GM18858 (cell line): ENCODE results near the gene RANBP2.

Experiments used
- ATAC-seq: cut with Tn5 transposase; IDR thresholded peaks from one replicate; pipeline ENCODE4 v1.9.1; 2021; ENCODE audit not compliant: unreplicated experiment

RANBP2 gene

DNA sequence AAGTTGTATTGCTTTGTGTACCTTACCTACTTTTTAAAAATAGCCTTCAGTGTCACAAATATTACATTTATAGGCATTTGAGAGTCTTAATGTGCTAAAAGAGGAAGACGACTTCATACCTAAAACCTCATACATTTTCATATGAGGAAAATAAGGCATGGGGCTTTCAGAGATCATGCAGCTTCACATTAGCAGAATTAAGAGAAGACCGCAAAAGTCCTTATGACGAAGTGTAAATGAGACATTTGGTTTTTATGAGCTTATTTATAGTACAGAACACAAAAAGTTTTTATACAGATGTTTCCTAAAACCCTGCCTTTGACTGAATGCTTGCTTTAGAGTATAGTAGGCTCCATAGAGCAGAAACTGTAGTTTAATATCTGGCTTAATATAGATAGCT, 57.2 kb downstream of the RANBP2 start:
- peak; percentile 83 for ATAC-seq

GRCh38 chr2:108778857-108779256, 59.6 kb downstream of the RANBP2 start:
- ATAC-seq, result no peak

DNA sequence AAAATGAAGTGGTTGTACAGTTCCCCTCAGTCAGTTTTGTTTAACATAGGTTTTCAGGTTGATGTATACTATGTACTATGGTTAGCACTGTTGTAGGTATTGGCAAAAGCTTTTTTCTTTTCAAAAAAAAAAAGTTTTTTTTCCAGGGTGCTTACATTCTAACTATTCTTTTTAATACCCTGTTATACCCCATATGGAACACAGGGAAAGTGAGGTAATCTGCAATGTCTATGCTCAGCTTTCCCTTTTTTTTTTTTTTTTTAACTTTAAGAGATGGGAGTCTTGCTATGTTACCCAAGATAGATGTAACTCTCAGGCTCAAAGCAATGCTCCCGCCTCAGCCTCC, 66.7 kb downstream of the RANBP2 start:
- no peak for ATAC-seq

GRCh38 chr2:108786354-108787215, 67.3 kb downstream of the RANBP2 start, which contains the start of gene CCDC138:
Gene CCDC138 (plus strand): TSS chr2:108786771. CDS start chr2:108786823, 52 bp downstream.
- peak; percentile 95 for ATAC-seq

DNA sequence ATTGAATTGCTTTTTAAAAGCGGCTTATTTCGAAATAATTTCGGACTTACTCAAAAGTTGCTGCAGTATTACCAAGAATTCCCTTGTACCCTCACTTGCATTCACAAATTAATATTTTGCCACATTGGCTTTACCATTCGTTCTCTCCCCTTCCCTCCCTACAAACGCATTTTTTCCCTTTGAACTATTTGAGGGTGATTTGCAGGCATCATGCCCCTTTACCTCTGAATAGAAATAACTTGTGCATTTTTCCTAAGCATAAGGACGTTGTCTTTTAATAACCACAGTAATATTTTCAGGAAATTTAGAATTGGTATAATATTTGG, 67.9 kb downstream of the RANBP2 start:
- no peak for ATAC-seq

- no peak for ATAC-seq
Measured at GRCh38 chr2:108803045-108803736, 83.9 kb downstream of the RANBP2 start.

GRCh38 chr2:108805032-108805431, 85.8 kb downstream of the RANBP2 start:
- no peak for ATAC-seq

GRCh38 chr2:108805782-108806181, 86.5 kb downstream of the RANBP2 start:
- no peak for ATAC-seq

DNA sequence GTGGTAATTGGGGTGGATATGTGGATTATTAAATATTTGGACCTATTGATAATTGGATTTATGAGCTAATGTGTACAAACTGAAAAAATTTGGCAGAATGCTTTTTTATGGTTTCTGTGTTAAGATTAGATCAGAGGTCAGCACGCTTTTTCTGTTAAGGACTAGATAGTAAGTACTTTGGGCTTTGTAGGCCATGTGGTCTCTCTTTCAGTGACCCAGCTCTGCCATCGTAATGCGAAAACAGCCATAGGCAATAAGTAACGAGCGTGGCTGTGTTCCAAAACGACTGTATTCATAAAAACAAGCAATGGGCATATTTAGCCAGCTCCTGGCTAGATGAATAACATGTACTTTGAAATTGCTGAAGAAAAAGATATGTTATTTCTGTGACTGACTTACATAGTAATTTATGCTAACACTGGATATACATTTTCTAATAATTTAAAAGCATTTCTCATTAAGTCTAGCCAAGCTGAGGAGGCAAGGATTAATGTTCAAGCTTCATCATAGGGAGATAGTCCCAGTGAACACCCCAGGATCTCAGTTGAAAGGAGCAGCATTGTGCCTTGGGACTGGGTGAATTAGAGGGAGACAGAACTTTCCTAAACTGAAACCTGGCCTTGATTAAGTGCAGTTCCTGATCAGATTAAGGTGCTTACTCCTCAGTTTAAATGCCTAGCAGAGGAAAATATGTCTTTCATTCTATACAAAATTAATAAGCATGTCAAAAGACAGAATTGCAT, 87.3 kb downstream of the RANBP2 start:
- ATAC-seq, result no peak

- no peak for ATAC-seq
Measured at GRCh38 chr2:108809936-108810335, 90.7 kb downstream of the RANBP2 start.

DNA sequence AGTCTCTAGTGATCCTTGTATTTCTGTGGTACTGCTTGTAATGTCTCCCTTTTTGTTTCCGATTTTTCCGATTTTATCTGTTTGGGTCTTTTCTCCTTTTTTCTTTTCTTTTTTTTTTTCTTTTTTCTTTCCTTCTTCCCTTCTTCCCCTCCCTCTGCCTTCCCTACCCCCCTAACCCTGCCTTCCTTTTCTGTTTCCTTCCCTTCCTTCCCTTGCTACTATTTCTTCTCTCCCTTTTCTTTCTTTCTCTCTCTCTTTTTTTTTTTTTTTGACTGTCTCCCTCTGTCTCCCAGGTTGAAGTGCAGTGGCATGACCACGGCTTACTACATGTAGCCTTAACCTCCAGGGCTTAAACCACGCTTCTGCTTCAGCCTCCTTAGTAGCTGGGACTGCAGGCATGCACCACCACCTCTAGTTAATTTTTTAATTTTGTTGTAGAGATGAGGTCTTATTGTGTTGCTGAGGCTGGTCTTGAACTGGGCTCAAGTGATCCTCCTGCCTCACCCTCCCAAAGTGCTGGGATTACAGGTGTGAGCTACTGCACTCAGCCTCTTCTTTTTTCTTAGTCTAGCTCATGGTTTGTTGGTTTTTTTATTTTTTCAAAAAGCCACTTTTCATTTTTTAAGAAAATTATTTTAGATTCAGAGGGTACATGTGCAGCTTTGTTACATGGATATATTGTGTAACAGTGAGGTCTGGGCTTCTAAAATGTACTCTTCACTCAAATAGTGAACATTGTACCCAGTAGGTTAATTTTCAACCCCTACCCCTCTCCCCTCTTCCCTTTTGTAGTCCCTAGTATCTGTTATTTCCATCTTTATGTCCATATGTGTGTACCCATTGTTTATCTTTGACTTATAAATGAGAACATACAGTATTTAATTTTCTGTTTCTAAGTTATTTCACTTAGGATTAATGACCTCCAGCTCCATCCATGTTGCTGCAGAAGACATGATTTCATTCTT, 92.0 kb downstream of the RANBP2 start:
- ATAC-seq, result no peak

DNA sequence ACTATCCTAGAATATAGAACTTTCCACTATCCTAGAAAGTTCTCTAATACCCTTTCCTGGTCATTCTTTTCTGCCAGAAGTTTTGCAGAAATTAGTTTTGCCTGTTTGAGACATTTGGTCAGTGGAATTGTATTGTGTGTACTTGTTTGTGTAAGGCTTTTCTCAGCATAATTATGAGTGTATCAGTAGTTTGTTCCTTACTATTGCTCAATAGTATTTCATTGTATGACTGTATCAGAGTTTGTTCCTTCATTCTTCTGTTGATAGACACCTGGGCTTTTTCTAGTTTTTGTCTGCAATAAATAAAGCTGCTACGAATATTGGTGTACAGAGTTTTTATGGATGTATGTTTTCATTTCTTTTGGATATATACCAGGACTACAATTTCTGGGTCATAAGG, 94.5 kb downstream of the RANBP2 start:
- ATAC-seq, result no peak

DNA sequence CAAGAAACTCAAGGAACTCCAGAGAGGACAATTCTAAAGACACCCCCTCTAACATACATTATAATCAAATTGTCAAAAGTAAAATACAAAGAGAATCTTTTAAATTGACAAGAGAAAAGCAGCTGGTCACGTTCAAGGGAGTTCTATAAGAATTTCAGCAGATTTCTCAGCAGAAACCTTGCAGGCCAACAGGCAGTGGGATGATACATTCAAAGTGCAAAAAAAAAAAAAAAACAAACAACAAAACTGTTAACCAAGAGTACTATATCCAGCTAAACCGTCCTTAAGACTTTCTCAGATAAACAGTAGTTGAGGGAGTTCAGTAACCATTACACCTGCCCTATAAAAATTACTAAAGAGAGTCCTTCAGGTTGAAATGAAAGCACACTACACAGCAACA, 101.2 kb downstream of the RANBP2 start:
- ATAC-seq, result no peak

GRCh38 chr2:108823286-108823685, 104.0 kb downstream of the RANBP2 start:
- ATAC-seq, result no peak

- no peak for ATAC-seq
Measured at GRCh38 chr2:108824316-108825070, 105.2 kb downstream of the RANBP2 start.

- no peak for ATAC-seq
Measured at GRCh38 chr2:108825254-108825653, 106.0 kb downstream of the RANBP2 start.

DNA sequence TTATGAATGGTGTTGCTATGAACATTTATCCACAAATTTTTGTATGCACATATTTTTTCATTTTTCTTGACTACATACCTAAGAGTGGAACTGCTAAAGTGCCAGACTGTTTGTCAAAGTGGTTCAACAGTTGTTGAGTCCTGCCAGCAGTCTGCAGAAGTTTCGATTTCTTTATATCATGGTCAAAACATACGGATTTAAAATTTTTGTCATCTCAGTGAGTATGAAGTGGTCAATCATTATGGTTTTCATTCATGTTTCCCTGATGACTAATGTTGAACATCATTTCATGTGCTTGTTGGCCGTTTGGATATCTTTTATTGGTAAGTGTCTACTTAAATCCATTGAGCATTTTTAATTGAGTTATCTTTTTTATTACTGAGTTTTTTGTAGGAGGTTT, 106.5 kb downstream of the RANBP2 start:
- ATAC-seq, result no peak

DNA sequence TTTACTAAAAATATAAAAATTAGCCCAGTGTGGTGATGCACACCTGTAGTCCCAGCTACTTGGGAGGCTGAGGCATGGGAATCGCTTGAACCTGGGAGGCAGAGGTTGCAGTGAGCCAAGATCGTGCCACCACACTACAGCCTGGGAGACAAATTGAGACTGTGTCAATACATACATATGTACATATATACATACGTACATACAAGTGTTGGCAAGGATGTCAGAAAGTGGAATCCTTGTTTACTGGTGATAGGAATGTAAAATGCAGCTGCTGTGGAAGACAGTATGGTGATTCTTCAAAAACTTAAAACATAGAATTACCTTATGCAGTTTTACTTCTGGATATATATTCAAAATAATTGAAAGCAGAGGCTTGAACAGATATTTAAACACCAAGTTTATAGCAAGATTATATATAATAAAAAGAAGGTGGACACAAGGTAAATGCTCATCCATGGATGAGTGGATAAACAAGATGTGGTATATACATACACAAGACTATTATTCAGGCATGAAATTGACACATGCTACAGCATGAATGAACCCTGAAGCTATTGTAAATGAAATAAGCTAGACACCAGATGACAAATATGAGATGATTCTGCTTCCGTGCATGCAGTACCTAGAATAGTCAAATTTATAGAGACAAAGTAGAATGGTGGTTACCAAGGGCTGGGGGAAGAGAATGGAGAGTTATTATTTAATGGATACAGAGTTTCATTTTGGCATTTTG, 110.5 kb downstream of the RANBP2 start:
- no peak for ATAC-seq

DNA sequence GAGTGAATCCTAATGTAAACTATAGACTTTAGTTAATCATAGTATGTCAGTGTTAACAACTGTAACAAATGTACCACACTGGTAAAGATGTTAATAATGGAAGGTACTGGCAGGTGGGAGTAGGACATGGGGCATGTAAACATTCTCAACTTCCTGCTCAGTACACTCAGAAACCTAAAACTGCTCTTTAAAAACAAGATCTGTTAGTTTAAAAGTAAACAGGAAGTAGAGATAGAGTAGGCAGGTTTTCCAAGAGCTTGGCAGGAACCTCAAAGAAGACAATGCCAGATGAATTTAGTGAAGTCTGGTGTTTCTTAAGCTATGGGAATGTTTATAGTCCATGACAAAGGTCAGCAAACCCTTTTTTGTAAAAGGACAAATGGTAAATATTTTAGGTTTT, 113.9 kb downstream of the RANBP2 start:
- ATAC-seq, result no peak
